ENCODE data around the gene SP140. TPM values are rescaled to one million over a fixed set of nuclear protein-coding genes. Genes with fewer than 3 reads are reported as not detected.

The SP140 gene
- total RNA-seq, 1 experiment from 2014 or later, result 2.6 TPM

DNA sequence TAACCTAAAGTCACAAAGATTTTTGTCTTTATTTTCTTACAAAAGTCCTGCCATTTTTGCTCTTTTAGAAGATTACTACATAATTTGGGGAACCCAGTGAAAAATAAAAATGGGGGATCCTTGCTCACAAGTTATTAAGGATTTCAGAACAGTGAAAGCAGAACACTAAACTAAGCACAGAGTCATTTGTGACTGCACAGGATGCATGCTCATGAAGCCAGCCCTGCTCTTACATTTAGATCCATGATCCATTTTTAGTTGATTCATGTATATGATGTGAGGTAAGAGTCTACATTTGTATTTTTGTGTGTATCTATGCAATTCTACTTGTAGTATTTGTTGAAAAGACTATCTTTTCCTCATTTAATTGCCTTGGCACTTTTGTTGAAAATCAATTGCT is 123.3 kb downstream of the SP140 start:
- POLR2A ChIA-PET, result no interaction called here
- Histone ChIP-seq H3K4me1 (ENCODE audit: control insufficient read depth in 1 of 2, insufficient read depth in 2 of 2, low read length in 2 of 2) (peaks cover 0 to 13% of the 10 kb centered on the region in 2 experiments; a peak in 2 of 4 replicates), H3K27ac (ENCODE audit: low read depth, low read length) (no peak overlapping the region), H3K4me3 (replicated peaks in 1 of 2; ENCODE audit: low read depth in 1 of 2, low read length in 2 of 2) (no peak overlapping the region), H3K27me3 (ENCODE audit: insufficient read depth, low read length) (no peaks in the 10 kb centered on the region), H3K36me3 (ENCODE audit: control insufficient read depth in 1 of 2, insufficient read depth in 2 of 2, low read length in 2 of 2) (peaks cover 0 to 4% of the 10 kb centered on the region in 2 experiments; a peak in 2 of 4 replicates), H3K4me2 (ENCODE audit: low read length) (no peak overlapping the region), H3K9ac (ENCODE audit: low read length) (no peak overlapping the region), H3K9me2 (ENCODE audit: insufficient read depth) (no peaks in the 10 kb centered on the region), H3K9me3 (ENCODE audit: control insufficient read depth in 1 of 2, insufficient read depth in 1 of 2, low read depth in 1 of 2, low read length in 2 of 2) (no peaks in the 10 kb centered on the region), H4K20me1 (ENCODE audit: insufficient read depth) (no peaks in the 10 kb centered on the region), H2AFZ (ENCODE audit: low read depth, low read length, poor library complexity, severe bottlenecking) (no peak overlapping the region), H3K79me2 (ENCODE audit: insufficient read depth, low read length) (peaks cover 71% of the 10 kb centered on the region)
- CTCF ChIA-PET, result no interaction called here
- RAD21 ChIA-PET (ENCODE audit: low non-redundant PET in 1 of 2, low total read pairs in 2 of 2, uncharacterized antibody in 2 of 2, unreplicated experiment in 2 of 2), result no interaction called here
- intact Hi-C loops (cut with micrococcal nuclease), result no loop called here
- TF ChIP-seq, protein P1, sequence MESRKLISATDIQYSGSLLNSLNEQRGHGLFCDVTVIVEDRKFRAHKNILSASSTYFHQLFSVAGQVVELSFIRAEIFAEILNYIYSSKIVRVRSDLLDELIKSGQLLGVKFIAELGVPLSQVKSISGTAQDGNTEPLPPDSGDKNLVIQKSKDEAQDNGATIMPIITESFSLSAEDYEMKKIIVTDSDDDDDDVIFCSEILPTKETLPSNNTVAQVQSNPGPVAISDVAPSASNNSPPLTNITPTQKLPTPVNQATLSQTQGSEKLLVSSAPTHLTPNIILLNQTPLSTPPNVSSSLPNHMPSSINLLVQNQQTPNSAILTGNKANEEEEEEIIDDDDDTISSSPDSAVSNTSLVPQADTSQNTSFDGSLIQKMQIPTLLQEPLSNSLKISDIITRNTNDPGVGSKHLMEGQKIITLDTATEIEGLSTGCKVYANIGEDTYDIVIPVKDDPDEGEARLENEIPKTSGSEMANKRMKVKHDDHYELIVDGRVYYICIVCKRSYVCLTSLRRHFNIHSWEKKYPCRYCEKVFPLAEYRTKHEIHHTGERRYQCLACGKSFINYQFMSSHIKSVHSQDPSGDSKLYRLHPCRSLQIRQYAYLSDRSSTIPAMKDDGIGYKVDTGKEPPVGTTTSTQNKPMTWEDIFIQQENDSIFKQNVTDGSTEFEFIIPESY (IDR thresholded peaks at IDR 0.05; ENCODE audit: extremely low read depth, insufficient replicate concordance, low read length), result no peak
- TF ChIP-seq YY1 (IDR thresholded peaks at IDR 0.05; ENCODE audit: extremely low read depth, insufficient replicate concordance, low read depth, low read length), result no peak
- TF ChIP-seq SRF (IDR thresholded peaks at IDR 0.05; ENCODE audit: low read depth), result no peak
- no peak for TF ChIP-seq ELF1 (IDR thresholded peaks at IDR 0.05; ENCODE audit: borderline replicate concordance, low read depth)
- no peak for TF ChIP-seq ATF3 (IDR thresholded peaks at IDR 0.05)
- no peak for TF ChIP-seq REST (IDR thresholded peaks at IDR 0.05; ENCODE audit: low read depth)
- TF ChIP-seq RAD21 (IDR thresholded peaks at IDR 0.05; ENCODE audit: low read depth), result no peak
- TF ChIP-seq EZH2phosphoT487 (IDR thresholded peaks at IDR 0.05; ENCODE audit: borderline replicate concordance), result no peak
- TF ChIP-seq EZH2 (IDR thresholded peaks at IDR 0.05), result no peak
- TF ChIP-seq POLR2A (IDR thresholded peaks at IDR 0.05; ENCODE audit: borderline replicate concordance, extremely low read depth, insufficient read depth, insufficient read length), result no peak
- no peak for TF ChIP-seq SIN3A (IDR thresholded peaks at IDR 0.05; ENCODE audit: low read depth)
- TF ChIP-seq ZNF274 (IDR thresholded peaks at IDR 0.05; ENCODE audit: low read depth, low read length), result no peak
- TF ChIP-seq, protein P2, sequence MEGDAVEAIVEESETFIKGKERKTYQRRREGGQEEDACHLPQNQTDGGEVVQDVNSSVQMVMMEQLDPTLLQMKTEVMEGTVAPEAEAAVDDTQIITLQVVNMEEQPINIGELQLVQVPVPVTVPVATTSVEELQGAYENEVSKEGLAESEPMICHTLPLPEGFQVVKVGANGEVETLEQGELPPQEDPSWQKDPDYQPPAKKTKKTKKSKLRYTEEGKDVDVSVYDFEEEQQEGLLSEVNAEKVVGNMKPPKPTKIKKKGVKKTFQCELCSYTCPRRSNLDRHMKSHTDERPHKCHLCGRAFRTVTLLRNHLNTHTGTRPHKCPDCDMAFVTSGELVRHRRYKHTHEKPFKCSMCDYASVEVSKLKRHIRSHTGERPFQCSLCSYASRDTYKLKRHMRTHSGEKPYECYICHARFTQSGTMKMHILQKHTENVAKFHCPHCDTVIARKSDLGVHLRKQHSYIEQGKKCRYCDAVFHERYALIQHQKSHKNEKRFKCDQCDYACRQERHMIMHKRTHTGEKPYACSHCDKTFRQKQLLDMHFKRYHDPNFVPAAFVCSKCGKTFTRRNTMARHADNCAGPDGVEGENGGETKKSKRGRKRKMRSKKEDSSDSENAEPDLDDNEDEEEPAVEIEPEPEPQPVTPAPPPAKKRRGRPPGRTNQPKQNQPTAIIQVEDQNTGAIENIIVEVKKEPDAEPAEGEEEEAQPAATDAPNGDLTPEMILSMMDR (IDR thresholded peaks at IDR 0.05 in 2 of 3, conservative IDR thresholded peaks at IDR 0.05 in 1 of 3; ENCODE audit: borderline replicate concordance in 1 of 3, insufficient read depth in 1 of 3, low read depth in 2 of 3, low read length in 2 of 3), result no peak
- no peak for TF ChIP-seq EGR1 (IDR thresholded peaks at IDR 0.05; ENCODE audit: low read depth)
- no peak for TF ChIP-seq ZFX (IDR thresholded peaks at IDR 0.05)
- TF ChIP-seq CEBPB (IDR thresholded peaks at IDR 0.05; ENCODE audit: low read depth), result no peak
- TF ChIP-seq TCF7L2 (IDR thresholded peaks at IDR 0.05; ENCODE audit: borderline replicate concordance, extremely low read depth, insufficient read depth, insufficient read length), result no peak
- no peak for TF ChIP-seq CBX3 (IDR thresholded peaks at IDR 0.05; ENCODE audit: low read depth)
- no peak for TF ChIP-seq POLR2AphosphoS5 (IDR thresholded peaks at IDR 0.05; ENCODE audit: low read depth, low read length)
- TF ChIP-seq JUND (IDR thresholded peaks at IDR 0.05), result no peak
- no peak for ATAC-seq
- no TSS peak for BruUV-seq (replicated peaks)
- no peak for DNase-seq (ENCODE audit: low read depth, low spot score)
